Esophagus squamous epithelium (tissue), 5 donors: Measurements from ENCODE around the gene SLC36A2. TPM values are rescaled to one million over a fixed set of nuclear protein-coding genes. Genes with fewer than 3 reads are reported as not detected.

Experiments
- DNase-seq: peaks from one replicate; lab custom pipeline; 2025; lab: John Stamatoyannopoulos, UW
- H3K27ac ChIP-seq, 4 donors: fragments of 200-600 bp; sonication (generic); one replicate each; pipeline ENCODE4 v1.5.1; 2016 to 2019; ENCODE audit warnings: mild to moderate bottlenecking in 1 of 4
- H3K27me3 ChIP-seq, 4 donors: fragments of 200-600 bp; sonication (generic); 1 replicate in 3 of 4; 2 replicates in 1 of 4; pipeline versions ENCODE4 v1.5.1 to v1.6.0; 2017 to 2021; ENCODE audit warnings: antibody characterized with exemption in 1 of 4
- H3K36me3 ChIP-seq, 3 donors: fragments of 200-600 bp; sonication (generic); one replicate each; pipeline ENCODE4 v1.5.1; 2016 to 2019
- H3K4me1 ChIP-seq, 3 donors: fragments of 200-600 bp; sonication (generic); one replicate each; pipeline ENCODE4 v1.5.1; 2017 to 2019
- H3K4me3 ChIP-seq, 4 donors: fragments of 200-600 bp; sonication (generic); 1 replicate in 3 of 4; 2 replicates in 1 of 4; pipeline ENCODE4 v1.5.1; 2016 to 2019; ENCODE audit warnings: mild to moderate bottlenecking in 2 of 4, moderate library complexity in 1 of 4
- H3K9me3 ChIP-seq, 3 donors: fragments of 200-600 bp; sonication (generic); one replicate each; pipeline ENCODE4 v1.5.1; 2016 to 2019
- CTCF ChIP-seq, 6 experiments: fragments of 450-650 bp in 4 of 6; fragments of 200-600 bp in 2 of 6; sonication (generic) in 2 of 6; IDR thresholded peaks; one replicate each; pipeline ENCODE4 v1.5.1; 2016 to 2019; ENCODE audit warnings: antibody characterized with exemption in 6 of 6, mild to moderate bottlenecking in 4 of 6, moderate library complexity in 4 of 6
- POLR2A ChIP-seq, 4 donors: fragments of 450-650 bp; IDR thresholded peaks; one replicate each; pipeline ENCODE4 v1.6.1; 2017; ENCODE audit warnings: antibody characterized with exemption in 4 of 4, mild to moderate bottlenecking in 4 of 4, moderate library complexity in 3 of 4
- WGBS, 2 donors: methylation state at CpG; one replicate each; pipeline ENCODE4 v1.1.5; 2018; 5-methylcytosine and 5-hydroxymethylcytosine counted together
- intact Hi-C: fragments of 100-400 bp; cut with DNase I; formaldehyde crosslinking; loops from one replicate; pipeline ENCODE4 v1.15.0; 2022
- total RNA-seq, 4 donors: library from RNA; depleted of rRNA; stranded (reverse); fragments of >200 nt; gene quantifications; one replicate each; pipeline ENCODE4 v1.1.0, GENCODE V29; 2016
- donor health status: DM: yes; HTN: yes; CAD: no.

The SLC36A2 gene
- total RNA-seq, 4 donors from 2014 or later = not detected

GRCh38 chr5:151280443-151280842, 66.9 kb downstream of the SLC36A2 start:
- no peak for DNase-seq
- Histone ChIP-seq H3K9me3 (no peaks in the 10 kb centered on the region), H3K4me1 (no peaks in the 10 kb centered on the region), H3K27me3 (no peaks in the 10 kb centered on the region), H3K27ac (no peak overlapping the region), H3K4me3 (no peak overlapping the region), H3K36me3 (no peaks in the 10 kb centered on the region)
- no peak for TF ChIP-seq POLR2A (IDR thresholded peaks at IDR 0.05)
- no peak for TF ChIP-seq CTCF (IDR thresholded peaks at IDR 0.05)
- 86 to 93% methylated on average over 2 of the region's 2 CpGs for WGBS, 2 donors
- intact Hi-C loops = no loop called here

GRCh38 chr5:151278845-151279244, 68.5 kb downstream of the SLC36A2 start:
- Histone ChIP-seq H3K36me3 (no peaks in the 10 kb centered on the region), H3K27ac (no peak overlapping the region), H3K4me1 (peaks cover 0 to 13% (median 0%) of the 10 kb centered on the region in 3 donors), H3K9me3 (no peaks in the 10 kb centered on the region), H3K27me3 (no peaks in the 10 kb centered on the region), H3K4me3 (no peak overlapping the region)
- WGBS, 2 donors = 77 to 81% methylated on average over 5 of the region's 5 CpGs
- TF ChIP-seq POLR2A (IDR thresholded peaks at IDR 0.05) = no peak
- TF ChIP-seq CTCF (IDR thresholded peaks at IDR 0.05) = no peak
- intact Hi-C loops = no loop called here
- DNase-seq = no peak

- 83 to 95% methylated on average over 2 of the region's 2 CpGs for WGBS, 2 donors
These were observed 71.6 kb downstream of the SLC36A2 start for GRCh38 chr5:151275803-151276202.

GRCh38 chr5:151274666-151275065, 72.7 kb downstream of the SLC36A2 start:
- TF ChIP-seq POLR2A (IDR thresholded peaks at IDR 0.05) (no peak), CTCF (IDR thresholded peaks at IDR 0.05) (no peak)
- Histone ChIP-seq H3K36me3 (peaks cover 0 to 21% (median 1%) of the 10 kb centered on the region in 3 donors), H3K4me3 (no peak overlapping the region), H3K4me1 (peaks cover 0 to 15% (median 0%) of the 10 kb centered on the region in 3 donors), H3K27ac (peak overlapping the region in 1 of 4 donors; percentile 7), H3K27me3 (no peaks in the 10 kb centered on the region), H3K9me3 (no peaks in the 10 kb centered on the region)
- intact Hi-C loops = no loop called here
- DNase-seq = no peak

More at GRCh38 chr5:151275803-151276202, 71.6 kb downstream of the SLC36A2 start:
- Histone ChIP-seq H3K27me3 (no peaks in the 10 kb centered on the region), H3K4me3 (no peak overlapping the region), H3K27ac (no peak overlapping the region), H3K36me3 (peaks cover 0 to 10% (median 0%) of the 10 kb centered on the region in 3 donors), H3K9me3 (no peaks in the 10 kb centered on the region), H3K4me1 (peaks cover 0 to 15% (median 0%) of the 10 kb centered on the region in 3 donors)
- DNase-seq = no peak
- TF ChIP-seq POLR2A (IDR thresholded peaks at IDR 0.05) (no peak), CTCF (IDR thresholded peaks at IDR 0.05) (no peak)
- intact Hi-C loops = no loop called here

GRCh38 chr5:151271336-151271735, 76.0 kb downstream of the SLC36A2 start:
- intact Hi-C loops = no loop called here
- TF ChIP-seq POLR2A (IDR thresholded peaks at IDR 0.05) = no peak
- TF ChIP-seq CTCF (IDR thresholded peaks at IDR 0.05) = no peak
- peaks cover 0 to 15% (median 0%) of the 10 kb centered on the region in 3 donors for H3K4me1 ChIP-seq

More at GRCh38 chr5:151271336-151271735, 76.0 kb downstream of the SLC36A2 start:
- Histone ChIP-seq H3K4me3 (no peak overlapping the region), H3K27ac (no peak overlapping the region), H3K27me3 (no peaks in the 10 kb centered on the region), H3K9me3 (no peaks in the 10 kb centered on the region), H3K36me3 (peaks cover 0 to 54% (median 21%) of the 10 kb centered on the region in 3 donors)
- no peak for DNase-seq
